ENCODE results near the gene LGALS1.

- TF ChIP-seq TCF7L2 (IDR thresholded peaks at IDR 0.05; ENCODE audit: borderline replicate concordance, extremely low read depth, insufficient read depth, insufficient read length) (no peak), CTCF (IDR thresholded peaks at IDR 0.05 in 2 of 3, conservative IDR thresholded peaks at IDR 0.05 in 1 of 3; ENCODE audit: borderline replicate concordance in 1 of 3, insufficient read depth in 1 of 3, low read depth in 2 of 3, low read length in 2 of 3) (no peak), EGR1 (IDR thresholded peaks at IDR 0.05; ENCODE audit: low read depth) (no peak), ZNF274 (IDR thresholded peaks at IDR 0.05; ENCODE audit: low read depth, low read length) (no peak), SIN3A (IDR thresholded peaks at IDR 0.05; ENCODE audit: low read depth) (no peak), POLR2A (IDR thresholded peaks at IDR 0.05; ENCODE audit: borderline replicate concordance, extremely low read depth, insufficient read depth, insufficient read length) (no peak), CBX3 (IDR thresholded peaks at IDR 0.05; ENCODE audit: low read depth) (no peak), ELF1 (IDR thresholded peaks at IDR 0.05; ENCODE audit: borderline replicate concordance, low read depth) (no peak), REST (IDR thresholded peaks at IDR 0.05; ENCODE audit: low read depth) (no peak), EZH2phosphoT487 (IDR thresholded peaks at IDR 0.05; ENCODE audit: borderline replicate concordance) (no peak), EZH2 (IDR thresholded peaks at IDR 0.05) (no peak), POLR2AphosphoS5 (IDR thresholded peaks at IDR 0.05; ENCODE audit: low read depth, low read length) (no peak), YY1 (IDR thresholded peaks at IDR 0.05; ENCODE audit: extremely low read depth, insufficient replicate concordance, low read depth, low read length) (no peak)
These were observed 29.2 kb downstream of the LGALS1 start for GRCh38 chr22:37704645-37705044.

Data from HCT116 (cell line).